Measurements from ENCODE around the gene STEAP3. TPM values are rescaled to one million over a fixed set of nuclear protein-coding genes. Genes with fewer than 3 reads are reported as not detected.

Gene STEAP3
- total RNA-seq, 4 donors from 2014 or later, result 10.1 to 21.7 (median 10.6) TPM

DNA sequence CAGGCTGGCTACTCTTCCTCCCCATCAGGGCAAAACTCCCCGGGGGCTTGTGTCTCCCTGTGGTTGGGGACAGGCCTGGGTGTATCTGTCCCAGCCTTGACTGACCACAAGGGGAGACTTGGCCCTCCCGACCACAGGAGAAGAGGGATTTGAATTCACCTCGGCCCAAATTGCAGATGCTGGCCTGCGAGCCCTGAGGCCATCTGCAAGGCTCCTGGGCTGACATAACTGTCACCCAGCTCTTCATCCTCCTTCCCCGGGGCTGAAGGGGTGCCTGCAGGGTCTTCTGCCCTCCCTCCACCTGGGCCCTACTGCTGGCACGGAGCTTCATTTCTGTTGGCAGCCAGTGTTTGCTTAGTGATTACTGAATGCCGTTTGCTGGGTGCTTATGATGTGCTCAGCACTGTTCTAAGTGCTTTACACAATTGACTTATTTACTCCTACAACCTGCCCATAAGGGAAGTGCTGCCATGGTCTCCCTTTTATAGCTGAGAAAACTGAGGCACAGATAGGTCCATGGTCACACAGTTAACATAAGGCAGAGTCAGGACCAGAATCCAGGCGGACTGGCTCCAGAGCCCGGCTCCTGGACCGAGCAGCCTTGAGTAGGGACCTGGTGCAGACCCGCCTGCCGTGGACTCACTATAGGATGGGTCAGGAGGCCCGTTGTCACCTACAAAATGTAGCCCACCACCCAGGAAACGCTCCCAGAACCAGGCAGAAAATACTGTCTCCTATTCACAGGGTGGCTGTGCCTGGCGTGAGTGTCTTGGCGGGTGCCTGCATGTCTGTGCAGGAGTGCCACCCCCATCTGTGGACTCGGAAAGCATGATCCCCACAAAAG lies 18.9 kb downstream of the STEAP3 start:
- Histone ChIP-seq H3K4me1 (peaks cover 47 to 51% of the 10 kb centered on the region in 2 donors), H3K27me3 (no peaks in the 10 kb centered on the region), H3K4me3 (no peak overlapping the region), H3K9me3 (no peaks in the 10 kb centered on the region), H3K36me3 (peaks cover 0 to 15% of the 10 kb centered on the region in 2 donors), H3K27ac (peak overlapping the region; percentile 86 to 95 (median 94))
- TF ChIP-seq POLR2A (IDR thresholded peaks at IDR 0.05), result no peak
- TF ChIP-seq, protein P1, sequence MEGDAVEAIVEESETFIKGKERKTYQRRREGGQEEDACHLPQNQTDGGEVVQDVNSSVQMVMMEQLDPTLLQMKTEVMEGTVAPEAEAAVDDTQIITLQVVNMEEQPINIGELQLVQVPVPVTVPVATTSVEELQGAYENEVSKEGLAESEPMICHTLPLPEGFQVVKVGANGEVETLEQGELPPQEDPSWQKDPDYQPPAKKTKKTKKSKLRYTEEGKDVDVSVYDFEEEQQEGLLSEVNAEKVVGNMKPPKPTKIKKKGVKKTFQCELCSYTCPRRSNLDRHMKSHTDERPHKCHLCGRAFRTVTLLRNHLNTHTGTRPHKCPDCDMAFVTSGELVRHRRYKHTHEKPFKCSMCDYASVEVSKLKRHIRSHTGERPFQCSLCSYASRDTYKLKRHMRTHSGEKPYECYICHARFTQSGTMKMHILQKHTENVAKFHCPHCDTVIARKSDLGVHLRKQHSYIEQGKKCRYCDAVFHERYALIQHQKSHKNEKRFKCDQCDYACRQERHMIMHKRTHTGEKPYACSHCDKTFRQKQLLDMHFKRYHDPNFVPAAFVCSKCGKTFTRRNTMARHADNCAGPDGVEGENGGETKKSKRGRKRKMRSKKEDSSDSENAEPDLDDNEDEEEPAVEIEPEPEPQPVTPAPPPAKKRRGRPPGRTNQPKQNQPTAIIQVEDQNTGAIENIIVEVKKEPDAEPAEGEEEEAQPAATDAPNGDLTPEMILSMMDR (IDR thresholded peaks at IDR 0.05 in 4 of 5, conservative IDR thresholded peaks at IDR 0.05 in 1 of 5), result no peak
- no peak for DNase-seq
- in situ Hi-C loops (cut with MboI; ENCODE audit: low sequenced_read_pairs in 4 of 4), result no loop called here
- intact Hi-C loops (cut with DNase I; ENCODE audit: low total_unique reads), result loop anchor here (1.0 to 5.0 kb wide), 3 partner anchors 9 to 400 kb away; no protein-coding TSS in a partner anchor
- no peak for ATAC-seq

DNA sequence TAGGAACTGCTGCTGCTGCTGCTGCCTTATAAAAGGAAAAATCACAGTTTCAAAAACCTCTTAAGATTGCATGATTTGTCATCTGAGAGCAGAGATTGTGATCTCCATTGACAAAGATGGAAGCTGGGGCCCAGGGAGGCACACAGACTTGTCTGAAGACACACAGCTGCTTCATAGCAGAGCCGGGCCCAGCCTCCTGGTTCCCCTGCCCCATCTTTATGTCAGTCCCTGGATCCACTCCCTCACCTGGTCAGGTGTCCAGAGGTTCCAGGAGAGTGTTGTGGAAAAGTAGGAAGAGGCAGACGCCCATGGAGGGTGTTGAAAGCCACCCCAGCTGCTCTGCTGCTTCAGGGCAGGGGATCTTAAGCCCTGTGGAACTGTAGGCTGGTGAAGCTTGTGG lies 20.0 kb downstream of the STEAP3 start:
- H3K27me3 ChIP-seq, result no peaks in the 10 kb centered on the region
- TF ChIP-seq, protein P1 (IDR thresholded peaks at IDR 0.05 in 4 of 5, conservative IDR thresholded peaks at IDR 0.05 in 1 of 5), result no peak
- no peak for TF ChIP-seq POLR2A (IDR thresholded peaks at IDR 0.05)
- peak overlapping the region; percentile 86 to 95 (median 94) for H3K27ac ChIP-seq
- peaks cover 0 to 25% of the 10 kb centered on the region in 2 donors for H3K36me3 ChIP-seq
- ATAC-seq, result no peak
- H3K9me3 ChIP-seq, result no peaks in the 10 kb centered on the region
- H3K4me1 ChIP-seq, result peaks cover 40% of the 10 kb centered on the region in 2 donors
- intact Hi-C loops (cut with DNase I; ENCODE audit: low total_unique reads) (loop anchor here (1.0 to 5.0 kb wide), 3 partner anchors 8 to 401 kb away; no protein-coding TSS in a partner anchor), in situ Hi-C loops (cut with MboI; ENCODE audit: low sequenced_read_pairs in 4 of 4) (no loop called here)
- no peak overlapping the region for H3K4me3 ChIP-seq
- no peak for DNase-seq

DNA sequence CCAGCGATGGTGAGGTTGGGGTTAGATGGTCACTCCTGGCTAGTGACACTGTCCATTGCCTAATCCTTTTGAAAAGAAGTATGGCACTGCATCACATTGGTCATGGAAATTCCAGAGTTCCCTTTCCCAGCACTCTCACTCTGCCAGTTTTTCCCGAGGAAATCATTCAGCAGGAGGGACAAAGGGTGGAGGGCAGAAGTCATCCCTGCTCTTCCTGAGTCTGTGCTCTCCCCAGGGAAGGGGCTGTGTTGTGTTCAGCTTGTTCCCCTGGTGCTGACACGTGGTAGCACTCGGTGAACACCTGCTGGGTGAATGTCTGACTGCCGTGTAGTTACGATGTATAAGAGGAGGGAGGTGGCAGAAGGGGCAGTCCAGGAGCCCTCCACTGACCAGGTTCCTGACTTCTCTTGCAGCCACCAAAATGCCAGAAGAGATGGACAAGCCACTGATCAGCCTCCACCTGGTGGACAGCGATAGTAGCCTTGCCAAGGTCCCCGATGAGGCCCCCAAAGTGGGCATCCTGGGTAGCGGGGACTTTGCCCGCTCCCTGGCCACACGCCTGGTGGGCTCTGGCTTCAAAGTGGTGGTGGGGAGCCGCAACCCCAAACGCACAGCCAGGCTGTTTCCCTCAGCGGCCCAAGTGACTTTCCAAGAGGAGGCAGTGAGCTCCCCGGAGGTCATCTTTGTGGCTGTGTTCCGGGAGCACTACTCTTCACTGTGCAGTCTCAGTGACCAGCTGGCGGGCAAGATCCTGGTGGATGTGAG lies 21.6 kb downstream of the STEAP3 start:
- no peak overlapping the region for H3K4me3 ChIP-seq
- peaks cover 30 to 32% of the 10 kb centered on the region in 2 donors for H3K4me1 ChIP-seq
- H3K27me3 ChIP-seq, result no peaks in the 10 kb centered on the region
- TF ChIP-seq POLR2A (IDR thresholded peaks at IDR 0.05), result no peak
- TF ChIP-seq, protein P1 (IDR thresholded peaks at IDR 0.05 in 4 of 5, conservative IDR thresholded peaks at IDR 0.05 in 1 of 5), result no peak
- intact Hi-C loops (cut with DNase I; ENCODE audit: low total_unique reads) (no loop called here), in situ Hi-C loops (cut with MboI; ENCODE audit: low sequenced_read_pairs in 4 of 4) (no loop called here)
- H3K27ac ChIP-seq, result no peak overlapping the region
- DNase-seq (no peak), ATAC-seq (no peak)
- peaks cover 0 to 42% of the 10 kb centered on the region in 2 donors for H3K36me3 ChIP-seq
- H3K9me3 ChIP-seq, result no peaks in the 10 kb centered on the region

DNA sequence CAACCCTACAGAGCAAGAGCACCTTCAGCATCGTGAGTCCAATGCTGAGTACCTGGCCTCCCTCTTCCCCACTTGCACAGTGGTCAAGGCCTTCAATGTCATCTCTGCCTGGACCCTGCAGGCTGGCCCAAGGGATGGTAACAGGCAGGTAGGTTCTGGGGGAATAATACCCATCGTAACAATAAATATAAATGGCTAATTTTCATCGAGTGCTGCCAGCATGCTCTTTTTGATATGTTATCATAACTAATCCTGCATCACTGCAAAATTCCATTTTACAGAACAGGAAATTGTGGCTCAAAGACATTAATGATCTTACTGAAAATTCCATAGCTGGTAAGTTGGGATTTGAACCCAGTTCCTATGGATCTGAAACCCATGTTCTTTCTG lies 22.2 kb downstream of the STEAP3 start:
- intact Hi-C loops (cut with DNase I; ENCODE audit: low total_unique reads), result no loop called here
- no peaks in the 10 kb centered on the region for H3K27me3 ChIP-seq
- H3K36me3 ChIP-seq, result peaks cover 0 to 43% of the 10 kb centered on the region in 2 donors
- no peaks in the 10 kb centered on the region for H3K9me3 ChIP-seq
- DNase-seq (no peak), ATAC-seq (no peak)
- no peak overlapping the region for H3K4me3 ChIP-seq
- H3K27ac ChIP-seq, result no peak overlapping the region
- in situ Hi-C loops (cut with MboI; ENCODE audit: low sequenced_read_pairs in 4 of 4), result no loop called here
- peaks cover 28 to 30% of the 10 kb centered on the region in 2 donors for H3K4me1 ChIP-seq
- TF ChIP-seq, protein P1 (IDR thresholded peaks at IDR 0.05 in 4 of 5, conservative IDR thresholded peaks at IDR 0.05 in 1 of 5), result no peak
- no peak for TF ChIP-seq POLR2A (IDR thresholded peaks at IDR 0.05)
